ENCODE results near the gene SUCLG2.

GRCh38 chr3:67529915-67530314 lies 124.5 kb downstream of the SUCLG2 start:
- no peak for TF ChIP-seq CTCF (IDR thresholded peaks at IDR 0.05)
- no peak for TF ChIP-seq EP300 (IDR thresholded peaks at IDR 0.05)
- no peak for TF ChIP-seq POLR2A (IDR thresholded peaks at IDR 0.05; ENCODE audit: low read depth)
- no peak for TF ChIP-seq POLR2AphosphoS5 (IDR thresholded peaks at IDR 0.05)
